Measurements from ENCODE around the gene TCEANC2.

Gene TCEANC2

DNA sequence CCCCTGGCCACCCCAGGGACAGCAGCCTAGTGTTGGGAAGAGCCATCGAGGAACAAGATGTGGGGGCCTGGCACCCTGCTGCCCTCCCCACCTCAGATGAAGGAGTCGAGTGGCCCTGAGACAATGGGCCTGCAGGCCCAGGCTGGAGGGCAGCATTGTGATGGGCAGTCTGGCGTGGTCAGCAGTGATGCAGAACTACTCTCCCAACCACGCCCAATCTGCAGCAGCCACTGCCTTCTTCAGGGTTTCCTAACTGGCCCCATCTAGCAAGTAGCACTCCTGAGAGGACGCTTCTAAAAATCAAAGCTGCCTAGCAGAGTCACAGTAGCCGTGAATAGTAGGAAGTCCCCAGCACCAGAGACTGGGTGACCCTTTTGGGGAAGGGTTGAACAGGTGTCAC, 80.9 kb downstream of the TCEANC2 start:
- DNase-seq (ENCODE audit: low read depth in 2 of 3, low spot score in 2 of 3): no peak

DNA sequence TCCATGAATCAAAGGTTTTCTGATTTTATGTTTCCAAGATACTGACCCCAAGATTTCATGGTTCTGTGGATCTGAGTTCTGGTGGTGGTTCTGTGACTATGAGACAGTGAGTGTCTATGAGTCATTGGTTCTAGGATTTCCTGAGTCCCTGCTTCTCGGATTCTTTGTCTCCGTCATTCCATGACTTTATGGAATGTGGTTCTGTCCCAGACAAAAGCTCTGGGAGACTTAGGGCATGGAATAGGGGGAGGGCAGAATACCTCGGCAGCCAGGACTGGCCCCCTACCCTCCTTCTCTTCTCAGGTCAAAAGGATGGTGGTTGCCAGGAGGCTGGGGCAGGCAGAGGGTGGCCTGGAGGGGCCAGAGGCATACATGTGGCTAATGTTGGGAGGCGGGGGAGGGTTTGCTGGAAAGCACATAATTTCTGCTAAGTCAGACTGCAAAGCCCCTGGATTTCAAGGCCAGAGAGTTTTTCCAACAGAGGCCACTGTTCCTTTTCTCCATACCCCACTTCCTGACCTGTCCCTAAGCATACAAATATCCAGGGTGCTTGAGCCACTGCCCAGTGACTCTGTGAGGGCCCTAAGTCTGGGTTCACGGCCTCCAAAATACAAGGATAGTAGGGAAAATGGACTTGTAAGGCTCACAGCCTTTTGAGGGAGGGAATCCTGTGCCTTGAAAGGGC, 82.2 kb downstream of the TCEANC2 start:
- DNase-seq (ENCODE audit: low read depth in 2 of 3, low spot score in 2 of 3): no peak

DNA sequence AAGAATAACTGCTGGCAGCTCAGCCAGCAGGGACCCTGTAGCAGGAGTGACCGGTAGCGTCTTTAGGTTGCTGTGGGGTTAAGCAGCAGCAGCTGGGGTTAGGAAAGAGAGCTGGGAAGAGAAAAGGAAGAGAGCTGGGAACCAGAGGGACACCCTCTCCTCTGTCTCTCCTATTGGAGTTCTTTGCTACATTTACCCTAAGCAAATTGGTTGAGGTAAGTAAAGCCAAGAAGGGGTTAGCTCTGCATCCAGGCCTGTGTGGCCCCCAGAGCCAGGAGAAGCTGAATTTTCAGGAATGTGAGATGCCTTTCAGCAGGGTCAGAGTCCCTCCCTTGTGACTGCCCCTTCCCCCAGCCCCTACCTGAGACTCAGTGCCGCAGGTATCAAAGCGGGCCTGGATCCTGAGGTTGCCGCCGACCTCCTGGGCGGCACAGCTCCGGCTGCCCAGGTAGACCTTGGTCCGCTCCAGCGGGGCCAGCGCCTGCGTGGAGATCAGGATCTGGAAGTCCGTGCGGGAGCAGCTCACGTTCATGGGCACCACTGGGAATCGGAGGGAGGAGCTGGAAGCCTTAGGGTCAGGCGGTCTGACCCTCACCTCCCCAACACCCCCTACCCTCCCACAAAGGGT, 83.0 kb downstream of the TCEANC2 start:
- DNase-seq (ENCODE audit: low read depth in 2 of 3, low spot score in 2 of 3): no peak

DNA sequence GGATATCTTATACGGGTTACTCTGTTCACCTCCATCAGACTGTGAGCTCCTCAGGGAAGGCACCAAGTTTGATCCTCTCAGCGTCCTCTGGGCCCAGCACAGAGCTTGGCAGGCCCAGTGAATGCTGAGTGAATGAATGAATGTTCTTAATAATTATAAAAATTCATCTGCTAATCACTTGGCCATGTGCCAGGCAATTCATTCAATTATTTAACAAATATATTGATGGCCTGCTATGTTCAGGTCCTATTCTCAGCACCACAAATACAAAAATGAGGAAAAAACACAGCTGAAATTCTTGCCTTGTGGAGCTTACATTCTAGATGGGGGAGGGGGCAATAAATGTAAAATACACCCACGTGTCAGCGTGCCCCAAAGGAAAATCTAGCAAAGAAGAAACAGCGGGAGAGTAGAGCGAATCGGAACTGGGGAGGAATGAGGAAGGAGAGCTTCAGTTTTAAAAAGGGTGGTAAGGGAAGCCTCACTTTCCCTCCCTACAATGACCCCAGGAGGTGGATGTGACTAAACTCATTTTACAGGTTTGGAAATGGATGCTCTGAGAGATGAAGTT, 83.6 kb downstream of the TCEANC2 start:
- DNase-seq (ENCODE audit: low read depth in 2 of 3, low spot score in 2 of 3): no peak

DNA sequence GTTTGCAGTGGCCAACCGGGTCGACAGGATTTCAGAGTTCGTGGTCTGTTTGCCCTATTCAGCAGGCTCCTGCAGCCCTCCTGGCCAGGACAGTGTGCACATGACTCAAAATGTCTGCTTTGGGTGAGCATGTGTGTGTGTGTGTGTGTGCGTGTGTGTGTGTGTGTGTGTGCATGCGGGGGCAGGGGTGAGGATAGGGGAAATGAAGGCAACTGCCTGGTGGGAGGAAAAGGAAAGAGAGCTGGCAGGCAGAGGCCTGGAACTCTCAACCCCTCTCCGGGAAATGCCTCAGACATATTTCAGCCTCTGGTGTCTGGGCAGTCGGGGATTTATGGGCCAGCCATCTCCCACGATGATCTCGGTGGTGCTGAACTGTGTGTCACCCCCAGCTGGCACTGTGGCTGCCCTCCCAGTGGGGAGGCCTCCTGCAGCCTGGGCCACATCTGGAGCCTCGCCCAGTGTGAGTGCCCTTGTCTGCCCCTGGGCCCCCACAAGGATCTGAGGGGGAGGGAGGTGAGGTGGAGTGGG, 84.2 kb downstream of the TCEANC2 start:
- no peak for DNase-seq (ENCODE audit: low read depth in 2 of 3, low spot score in 2 of 3)

DNA sequence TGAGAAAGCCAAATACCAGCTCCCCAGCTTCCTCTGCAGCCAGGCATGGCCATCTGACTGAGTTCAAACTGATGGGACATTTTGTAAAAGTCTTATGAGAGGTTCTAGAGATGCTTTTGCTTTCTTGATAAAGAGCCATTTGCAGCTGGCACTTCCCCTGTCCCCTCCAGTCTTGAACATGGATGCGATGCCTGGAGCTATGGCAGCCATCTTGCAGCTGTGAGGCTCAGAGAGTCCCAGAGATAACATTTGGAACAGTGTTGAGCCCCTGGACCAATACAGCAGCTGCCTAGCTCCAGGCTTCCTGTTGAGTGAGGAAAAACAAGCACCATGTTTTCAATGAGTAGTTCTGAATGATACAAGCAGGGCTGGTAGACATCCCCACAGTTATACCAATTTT, 85.6 kb downstream of the TCEANC2 start:
- no peak for DNase-seq (ENCODE audit: low read depth in 2 of 3, low spot score in 2 of 3)

DNA sequence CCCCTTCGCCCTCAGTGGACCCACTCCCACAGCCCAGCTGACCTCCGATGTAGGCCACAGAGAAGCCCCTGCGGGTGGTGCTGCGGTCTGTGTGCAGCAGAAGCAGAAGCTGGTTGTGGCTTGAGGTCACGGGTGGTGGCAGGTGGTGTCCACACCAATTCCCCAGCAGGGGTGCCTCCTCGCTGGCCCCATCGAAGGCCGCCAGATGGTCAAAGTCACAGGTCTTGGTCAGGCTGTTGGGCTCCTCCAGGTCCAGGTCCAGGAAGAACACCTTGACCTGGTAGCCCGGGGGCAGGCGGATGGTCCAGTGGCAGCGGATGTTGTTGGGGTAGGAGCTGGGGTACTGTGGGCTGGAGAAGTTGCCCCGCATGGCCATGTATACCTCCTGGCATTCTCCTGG, 86.3 kb downstream of the TCEANC2 start:
- no peak for DNase-seq (ENCODE audit: low read depth in 2 of 3, low spot score in 2 of 3)

DNA sequence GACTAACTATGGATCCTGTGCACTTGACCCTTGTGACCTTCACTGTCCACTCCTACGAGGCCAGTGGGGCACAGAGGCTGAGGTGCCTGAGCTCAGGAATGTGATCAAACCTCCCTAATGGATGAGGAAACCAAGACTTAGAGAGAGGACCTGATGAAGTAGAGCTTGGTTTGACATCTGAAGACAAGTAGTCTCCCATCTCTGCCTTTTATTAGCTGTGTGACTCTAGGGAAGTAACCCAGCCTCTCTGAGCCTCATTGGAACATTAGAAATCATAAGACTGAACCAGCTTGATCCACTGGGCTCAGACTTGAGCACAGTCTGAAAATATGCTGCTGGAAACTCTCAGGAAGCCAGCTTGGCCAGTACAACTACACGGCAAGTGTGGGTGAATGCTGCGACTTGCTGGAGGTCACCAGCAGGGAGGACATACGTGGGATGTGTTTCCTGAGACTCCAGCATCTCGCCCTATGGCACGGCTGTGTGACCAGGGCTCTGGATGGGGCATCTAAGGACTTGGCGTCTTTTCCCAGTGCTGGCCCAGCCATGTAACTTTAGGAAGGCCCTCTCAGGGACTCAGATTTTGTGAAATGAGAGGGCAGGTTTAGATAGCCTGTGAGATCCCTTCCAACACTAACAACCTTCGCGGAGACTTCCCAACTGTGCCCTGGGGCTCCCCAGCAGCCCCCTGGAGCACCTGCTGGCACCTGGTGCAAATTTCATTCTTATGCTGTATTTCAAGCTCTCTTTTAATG, 88.9 kb downstream of the TCEANC2 start:
- no peak for DNase-seq (ENCODE audit: low read depth in 2 of 3, low spot score in 2 of 3)

DNA sequence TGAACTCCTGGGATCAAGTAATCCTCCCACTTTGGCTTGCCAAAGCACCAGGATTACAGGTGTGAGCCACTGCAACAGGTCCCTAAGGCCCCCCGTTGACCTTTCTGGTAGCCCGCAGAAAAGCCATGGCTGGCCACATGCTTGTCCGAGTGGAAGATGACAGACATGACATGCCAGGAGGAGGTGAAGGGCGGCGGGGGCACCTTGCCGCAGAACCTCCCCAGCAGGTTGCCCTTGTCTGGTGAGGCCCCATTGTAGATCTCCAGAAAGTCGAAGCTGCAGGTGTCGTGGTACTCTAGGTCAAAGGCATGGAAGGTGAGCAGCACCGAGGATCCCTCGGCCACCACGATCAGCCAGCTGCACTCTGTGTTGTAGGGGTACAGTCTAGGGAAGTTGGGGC, 91.0 kb downstream of the TCEANC2 start:
- no peak for DNase-seq (ENCODE audit: low read depth in 2 of 3, low spot score in 2 of 3)

DNA sequence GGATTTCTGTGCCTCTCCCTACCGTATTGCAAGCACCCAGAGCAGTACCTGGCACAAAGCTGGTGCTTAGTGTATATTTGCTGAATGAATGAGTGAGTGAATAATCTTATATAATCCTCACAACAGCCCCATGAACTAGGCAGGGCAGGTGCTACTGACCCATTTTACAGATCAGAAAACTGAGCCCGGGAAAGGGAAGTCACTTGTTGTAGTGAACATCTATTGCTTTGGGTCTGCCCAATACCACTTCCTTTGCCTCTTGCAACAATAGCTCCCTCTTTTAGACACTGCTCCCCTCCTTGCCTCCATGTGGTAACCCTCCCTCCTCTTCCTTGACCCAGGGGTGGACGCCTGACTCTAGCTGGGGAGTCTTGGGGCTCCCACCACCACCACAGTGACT, 96.3 kb downstream of the TCEANC2 start:
- DNase-seq (ENCODE audit: low read depth in 2 of 3, low spot score in 2 of 3): no peak

DNA sequence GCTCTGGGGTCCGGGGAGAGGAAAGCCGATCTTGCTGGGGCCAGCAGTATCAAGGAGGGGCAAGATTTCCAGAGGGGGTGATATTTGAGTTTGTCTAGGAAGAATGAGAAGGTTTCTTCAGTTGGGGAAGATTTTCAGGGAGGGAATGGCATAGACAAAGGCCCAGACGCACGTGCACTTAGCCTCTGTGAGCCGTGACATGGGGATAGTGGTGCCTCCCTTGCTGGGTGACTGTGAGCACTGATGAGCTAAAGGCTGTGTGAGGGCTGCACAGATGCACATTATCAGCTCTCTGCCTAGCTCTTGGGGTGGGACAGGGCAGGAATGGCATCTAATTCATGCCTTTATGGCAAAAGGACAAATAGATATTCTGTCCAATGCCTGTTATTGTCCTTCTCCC, 97.6 kb downstream of the TCEANC2 start:
- DNase-seq (ENCODE audit: low read depth in 2 of 3, low spot score in 2 of 3): no peak

DNA sequence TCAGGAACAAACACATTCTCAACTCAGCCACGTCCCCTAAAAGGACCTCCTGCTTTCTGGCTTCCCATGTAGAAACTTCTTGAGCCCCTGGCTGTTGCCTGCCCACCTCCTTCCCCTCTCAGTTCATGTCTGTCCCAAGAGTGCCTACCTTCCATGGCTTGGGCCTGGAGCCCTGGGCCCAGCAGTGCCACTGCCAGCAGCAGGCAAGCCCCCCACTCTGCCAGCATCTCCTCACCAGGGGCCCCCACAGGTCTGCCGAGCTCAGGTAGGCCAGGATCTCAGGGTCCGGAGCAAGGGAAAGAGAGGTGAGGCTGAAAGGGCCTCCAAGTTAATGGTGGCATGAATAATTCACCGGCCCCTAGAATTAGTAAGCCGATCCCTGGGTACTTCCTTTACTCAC, 99.3 kb downstream of the TCEANC2 start, which contains the start of gene CDCP2:
Gene CDCP2 (minus strand): TSS at position 305 of the 400 bp plus-strand sequence. CDS start 78 bp downstream, at position 227.
- no peak for DNase-seq (ENCODE audit: low read depth in 2 of 3, low spot score in 2 of 3)

DNA sequence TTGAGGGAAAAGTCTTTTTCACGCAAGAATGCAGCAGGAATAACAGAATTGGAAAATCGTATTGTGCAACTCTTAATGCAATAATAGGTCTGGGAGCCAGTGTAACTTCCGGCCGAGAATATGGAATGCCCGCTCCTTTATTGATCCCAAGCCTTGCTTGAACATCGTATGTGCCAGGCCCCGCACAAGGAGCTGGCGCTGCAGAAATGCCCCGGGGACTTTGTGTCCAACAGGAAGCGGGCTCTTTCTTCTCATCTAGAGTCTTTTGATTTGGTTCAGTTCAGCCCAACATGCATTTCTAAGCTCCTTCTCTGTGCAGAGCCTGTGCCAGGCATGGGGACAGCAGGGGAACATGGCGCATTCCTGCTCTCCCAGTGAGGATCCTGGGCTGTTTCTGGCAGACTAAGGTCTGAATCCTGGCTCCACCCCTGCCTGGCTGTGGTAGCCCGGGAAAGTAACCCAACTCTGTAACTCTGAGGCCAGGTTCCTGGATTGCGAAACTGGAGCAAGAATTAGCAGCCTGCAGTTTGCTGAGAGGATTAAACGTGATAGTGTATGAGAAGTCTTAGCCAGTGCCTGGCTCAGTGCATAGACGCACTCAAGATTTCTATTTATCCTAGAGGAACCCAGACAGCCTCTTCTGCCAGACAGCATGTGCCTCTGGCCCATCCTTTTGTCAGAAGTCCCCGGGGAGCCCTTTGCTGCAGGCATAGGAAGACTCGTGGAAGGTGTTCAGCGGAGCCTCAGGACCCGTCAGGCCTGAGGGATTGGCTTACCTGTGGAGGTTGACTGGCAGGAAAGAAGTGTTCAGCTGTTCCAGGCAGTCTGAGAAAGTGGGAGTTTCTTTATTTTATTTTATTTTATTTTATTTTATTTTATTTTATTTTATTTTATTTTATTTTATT, 100.4 kb downstream of the TCEANC2 start:
- DNase-seq (ENCODE audit: low read depth in 2 of 3, low spot score in 2 of 3): no peak
